Measurements from ENCODE around the gene MTA1.

MTA1 gene

DNA sequence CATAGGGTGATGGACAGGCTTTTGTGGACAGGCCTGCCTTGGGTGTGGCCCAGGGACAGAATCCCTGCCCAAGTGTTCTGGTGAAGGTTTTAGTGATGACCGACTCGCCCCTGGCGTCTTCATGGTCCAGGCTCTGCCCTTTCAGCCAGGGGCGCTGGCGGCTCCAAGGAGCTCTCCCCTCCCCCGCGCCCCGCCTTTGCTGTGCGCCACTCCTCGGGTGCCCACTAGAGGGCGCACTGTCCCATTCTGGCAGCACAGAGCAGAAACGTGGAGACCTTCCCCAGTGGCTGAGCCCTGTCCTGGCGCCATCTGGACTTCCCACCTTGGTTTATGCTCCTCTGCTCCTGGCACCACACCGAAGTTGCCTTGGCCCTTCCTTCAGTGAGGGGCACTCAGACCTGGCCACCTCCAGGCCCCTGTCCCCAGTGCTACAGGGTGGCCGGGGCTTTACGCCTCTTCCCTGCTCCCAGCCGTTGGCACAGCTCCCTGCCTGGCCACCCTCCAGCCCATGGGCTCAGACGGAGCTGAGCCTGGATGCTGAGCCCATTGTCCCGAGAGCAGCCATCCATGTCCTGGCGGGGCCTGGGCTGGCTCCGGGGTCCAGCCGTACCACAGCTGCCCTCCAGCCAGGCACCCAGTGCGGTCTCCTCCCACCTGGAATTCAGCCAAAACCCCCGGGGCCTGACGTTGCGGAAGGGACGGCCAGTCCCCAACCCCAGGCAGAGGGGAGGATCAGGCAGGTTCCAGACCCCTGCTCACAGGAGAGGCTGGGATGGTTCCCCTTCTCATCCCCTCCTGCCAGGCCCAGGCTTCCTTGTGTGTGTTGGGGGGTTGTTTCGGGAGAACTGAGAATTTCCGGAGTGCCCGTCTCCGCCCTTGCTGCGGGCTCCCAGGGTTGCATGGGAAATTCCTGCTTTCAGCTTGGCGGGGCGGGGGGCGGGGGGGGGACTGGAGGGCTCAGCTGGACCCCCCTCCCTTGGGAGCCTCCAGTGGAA lies 61.5 kb downstream of the MTA1 start:
- H3K9ac ChIP-seq (ENCODE audit: insufficient read length, low read depth): peak overlapping the region; percentile 80
- peaks cover 15% of the 10 kb centered on the region for H3K27me3 ChIP-seq (ENCODE audit: insufficient read depth, insufficient read length)
- H3K4me1 ChIP-seq (ENCODE audit: insufficient read depth, insufficient read length): peaks cover 40% of the 10 kb centered on the region
- H3K4me3 ChIP-seq (ENCODE audit: insufficient read length, low read depth): peak overlapping the region; percentile 40
- TF ChIP-seq SUZ12 (IDR thresholded peaks at IDR 0.05; ENCODE audit: extremely low read depth, insufficient read depth, insufficient read length) (no peak), ZNF274 (IDR thresholded peaks at IDR 0.05; ENCODE audit: low read depth, low read length) (no peak), YY1 (IDR thresholded peaks at IDR 0.05; ENCODE audit: insufficient read depth, insufficient read length) (no peak)
- peaks cover 6% of the 10 kb centered on the region for H3K36me3 ChIP-seq (ENCODE audit: insufficient read depth, insufficient read length, low read length)
- DNase-seq (ENCODE audit: low read depth, low spot score): peak; percentile 77
- no peaks in the 10 kb centered on the region for H3K9me3 ChIP-seq (ENCODE audit: insufficient read depth, low read length)

DNA sequence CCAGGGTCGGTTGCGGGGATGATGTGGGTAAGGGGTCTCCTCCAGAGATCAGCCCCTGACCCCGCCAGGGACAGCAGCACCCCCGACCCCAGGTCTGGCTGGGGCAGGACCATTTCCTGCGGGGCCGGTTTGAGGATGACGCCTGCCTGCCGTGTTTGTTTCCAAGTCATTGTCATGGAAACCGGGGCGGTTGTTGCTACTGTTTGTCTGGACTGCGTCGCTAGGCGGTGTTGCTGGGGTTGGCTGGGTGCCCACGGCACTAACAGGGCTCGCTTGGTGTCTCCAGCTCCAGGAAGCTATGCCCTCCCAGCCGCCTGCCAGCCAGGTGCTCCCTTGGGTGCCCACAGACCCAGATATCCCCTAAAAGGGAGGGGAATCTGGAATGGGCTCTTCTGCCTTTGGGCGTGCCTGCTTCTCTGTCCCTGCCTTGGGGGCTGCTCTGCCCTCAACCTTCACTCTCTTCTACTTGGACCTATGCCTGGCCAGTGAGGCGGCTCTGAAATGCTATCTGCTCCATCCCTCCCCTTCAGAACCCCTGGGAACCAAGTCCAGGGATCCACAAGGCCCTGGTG lies 62.3 kb downstream of the MTA1 start:
- TF ChIP-seq SUZ12 (IDR thresholded peaks at IDR 0.05; ENCODE audit: extremely low read depth, insufficient read depth, insufficient read length) (no peak), YY1 (IDR thresholded peaks at IDR 0.05; ENCODE audit: insufficient read depth, insufficient read length) (no peak), ZNF274 (IDR thresholded peaks at IDR 0.05; ENCODE audit: low read depth, low read length) (no peak)
- H3K9me3 ChIP-seq (ENCODE audit: insufficient read depth, low read length): no peaks in the 10 kb centered on the region
- H3K4me3 ChIP-seq (ENCODE audit: insufficient read length, low read depth): peak overlapping the region; percentile 18
- peaks cover 31% of the 10 kb centered on the region for H3K4me1 ChIP-seq (ENCODE audit: insufficient read depth, insufficient read length)
- DNase-seq (ENCODE audit: low read depth, low spot score): peak; percentile 78
- peaks cover 20% of the 10 kb centered on the region for H3K27me3 ChIP-seq (ENCODE audit: insufficient read depth, insufficient read length)
- peaks cover 6% of the 10 kb centered on the region for H3K36me3 ChIP-seq (ENCODE audit: insufficient read depth, insufficient read length, low read length)
- peak overlapping the region; percentile 56 for H3K9ac ChIP-seq (ENCODE audit: insufficient read length, low read depth)

DNA sequence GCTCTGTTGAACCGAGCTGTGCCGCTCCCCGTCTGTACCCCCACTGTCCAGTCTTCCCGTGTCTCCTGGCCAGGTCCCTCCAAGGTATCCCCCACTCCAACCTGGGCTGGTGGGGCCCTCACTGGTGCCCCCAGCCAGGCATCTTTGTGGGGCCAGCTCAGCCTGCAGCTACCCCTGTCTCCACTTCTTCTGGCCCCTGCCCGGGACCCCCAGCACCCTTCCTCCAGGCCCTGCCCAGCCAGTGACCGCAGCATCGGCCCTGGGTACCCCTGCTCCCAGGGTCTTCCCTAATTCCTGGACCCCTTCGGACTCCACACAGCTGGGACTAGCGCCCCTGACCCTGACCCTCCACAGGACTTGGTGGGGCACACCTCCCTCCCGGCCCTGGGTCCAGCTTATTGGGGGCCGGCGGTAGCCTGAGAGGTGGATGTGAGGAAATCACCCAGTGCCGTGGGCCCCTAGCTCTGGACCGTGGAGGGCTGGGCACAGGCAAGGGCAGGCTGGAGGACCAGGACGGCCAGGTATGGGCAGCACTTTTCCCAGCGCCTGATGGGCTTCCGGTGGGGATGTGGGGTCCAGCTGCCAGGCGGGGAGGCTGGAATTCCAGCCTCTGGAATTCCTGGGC lies 63.0 kb downstream of the MTA1 start:
- TF ChIP-seq SUZ12 (IDR thresholded peaks at IDR 0.05; ENCODE audit: extremely low read depth, insufficient read depth, insufficient read length) (no peak), ZNF274 (IDR thresholded peaks at IDR 0.05; ENCODE audit: low read depth, low read length) (no peak), YY1 (IDR thresholded peaks at IDR 0.05; ENCODE audit: insufficient read depth, insufficient read length) (no peak)
- Histone ChIP-seq H3K9ac (ENCODE audit: insufficient read length, low read depth) (peak overlapping the region; percentile 56), H3K9me3 (ENCODE audit: insufficient read depth, low read length) (no peaks in the 10 kb centered on the region), H3K27me3 (ENCODE audit: insufficient read depth, insufficient read length) (peaks cover 20% of the 10 kb centered on the region), H3K36me3 (ENCODE audit: insufficient read depth, insufficient read length, low read length) (peaks cover 6% of the 10 kb centered on the region), H3K4me3 (ENCODE audit: insufficient read length, low read depth) (no peak overlapping the region), H3K4me1 (ENCODE audit: insufficient read depth, insufficient read length) (peaks cover 28% of the 10 kb centered on the region)
- no peak for DNase-seq (ENCODE audit: low read depth, low spot score)

DNA sequence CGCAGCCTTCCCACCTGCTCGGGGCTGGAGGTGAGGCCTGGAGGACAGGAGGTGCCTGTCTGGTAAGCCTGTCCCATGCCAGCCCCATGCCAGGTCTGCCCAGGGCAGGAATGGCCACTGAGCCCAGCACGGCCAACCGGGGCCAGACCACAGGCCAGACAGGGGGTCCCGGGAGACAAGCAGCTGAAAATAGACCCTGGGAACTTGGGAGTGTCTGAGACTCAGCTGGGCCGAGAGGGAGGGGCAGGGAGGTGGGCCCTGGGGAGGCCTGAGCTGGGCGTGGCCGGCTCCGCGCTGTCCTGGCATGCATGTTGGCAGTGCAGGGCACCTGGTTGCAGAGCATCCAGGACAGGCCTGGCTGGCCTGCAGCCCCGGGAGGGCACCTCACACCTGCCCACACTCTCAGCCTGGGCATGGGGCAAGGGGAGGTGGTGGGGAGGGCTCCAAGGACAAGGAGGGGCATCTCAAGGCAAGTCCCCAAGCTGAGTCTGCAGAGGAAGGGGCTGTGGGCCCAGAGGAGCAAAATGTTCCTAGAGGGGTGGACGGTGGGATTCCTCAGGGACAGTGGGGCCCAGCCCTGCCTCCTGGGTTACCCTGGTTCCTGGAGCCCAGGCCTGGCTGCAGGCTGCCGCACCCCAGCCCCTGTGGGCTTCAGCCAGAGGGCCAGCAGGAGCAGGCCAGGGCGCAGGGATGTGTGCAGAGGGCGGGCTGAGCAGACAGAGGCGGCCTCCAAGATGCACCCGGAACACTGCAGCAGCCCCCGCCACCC lies 63.9 kb downstream of the MTA1 start:
- Histone ChIP-seq H3K4me1 (ENCODE audit: insufficient read depth, insufficient read length) (peaks cover 35% of the 10 kb centered on the region), H3K36me3 (ENCODE audit: insufficient read depth, insufficient read length, low read length) (peaks cover 8% of the 10 kb centered on the region), H3K9ac (ENCODE audit: insufficient read length, low read depth) (no peak overlapping the region), H3K27me3 (ENCODE audit: insufficient read depth, insufficient read length) (peaks cover 20% of the 10 kb centered on the region), H3K4me3 (ENCODE audit: insufficient read length, low read depth) (no peak overlapping the region), H3K9me3 (ENCODE audit: insufficient read depth, low read length) (no peaks in the 10 kb centered on the region)
- DNase-seq (ENCODE audit: low read depth, low spot score): no peak
- TF ChIP-seq ZNF274 (IDR thresholded peaks at IDR 0.05; ENCODE audit: low read depth, low read length): no peak
- TF ChIP-seq SUZ12 (IDR thresholded peaks at IDR 0.05; ENCODE audit: extremely low read depth, insufficient read depth, insufficient read length): no peak
- TF ChIP-seq YY1 (IDR thresholded peaks at IDR 0.05; ENCODE audit: insufficient read depth, insufficient read length): no peak

DNA sequence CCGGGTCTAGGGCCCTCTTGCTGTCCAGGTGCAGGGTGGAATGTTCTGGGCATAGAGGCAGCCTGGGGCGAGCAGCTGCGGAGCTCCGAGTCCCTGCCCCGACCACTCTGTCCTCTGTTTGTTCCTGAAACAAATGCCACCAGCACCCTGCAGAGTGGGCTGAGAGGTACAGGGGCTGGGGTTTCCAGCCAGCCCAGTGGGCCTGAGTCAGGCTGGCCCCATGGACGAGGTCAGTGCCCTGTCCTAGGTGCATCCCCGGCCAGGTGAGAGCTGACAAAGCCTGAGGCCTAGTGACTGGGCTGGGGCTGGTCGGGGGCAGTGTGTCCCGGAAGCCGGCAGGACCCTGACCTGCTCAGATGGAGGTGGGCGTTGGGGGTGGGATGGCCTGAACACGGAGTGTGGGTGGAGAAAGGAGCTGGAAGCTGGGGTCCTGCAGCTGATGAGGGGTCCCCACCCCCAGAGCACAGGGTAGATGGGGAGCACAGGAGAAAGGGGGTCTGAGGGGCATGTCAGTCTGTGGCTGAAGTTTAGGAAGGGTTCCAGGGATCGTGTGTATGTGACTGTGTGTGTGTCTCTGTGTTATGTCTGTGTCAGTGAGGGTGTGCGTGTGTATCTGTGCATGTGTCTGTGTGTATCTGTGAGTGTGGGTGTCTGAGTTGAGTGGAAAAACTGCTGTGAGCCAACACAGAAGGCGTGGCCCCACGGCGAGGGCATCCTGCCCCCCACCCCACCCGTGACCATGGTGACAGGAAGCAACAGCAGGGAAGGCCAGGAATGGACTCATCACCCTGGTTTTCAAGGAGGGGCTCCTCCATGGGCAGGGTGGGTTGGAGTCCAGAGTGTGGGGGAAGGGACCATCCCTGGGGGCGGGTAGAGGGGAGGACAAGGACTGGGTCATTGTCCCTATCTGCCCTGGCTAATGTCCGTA lies 64.7 kb downstream of the MTA1 start:
- Histone ChIP-seq H3K9ac (ENCODE audit: insufficient read length, low read depth) (no peak overlapping the region), H3K4me1 (ENCODE audit: insufficient read depth, insufficient read length) (peaks cover 40% of the 10 kb centered on the region), H3K27me3 (ENCODE audit: insufficient read depth, insufficient read length) (peaks cover 20% of the 10 kb centered on the region), H3K4me3 (ENCODE audit: insufficient read length, low read depth) (no peak overlapping the region), H3K36me3 (ENCODE audit: insufficient read depth, insufficient read length, low read length) (peaks cover 11% of the 10 kb centered on the region), H3K9me3 (ENCODE audit: insufficient read depth, low read length) (no peaks in the 10 kb centered on the region)
- DNase-seq (ENCODE audit: low read depth, low spot score): no peak
- no peak for TF ChIP-seq ZNF274 (IDR thresholded peaks at IDR 0.05; ENCODE audit: low read depth, low read length)
- TF ChIP-seq SUZ12 (IDR thresholded peaks at IDR 0.05; ENCODE audit: extremely low read depth, insufficient read depth, insufficient read length): no peak
- TF ChIP-seq YY1 (IDR thresholded peaks at IDR 0.05; ENCODE audit: insufficient read depth, insufficient read length): no peak

DNA sequence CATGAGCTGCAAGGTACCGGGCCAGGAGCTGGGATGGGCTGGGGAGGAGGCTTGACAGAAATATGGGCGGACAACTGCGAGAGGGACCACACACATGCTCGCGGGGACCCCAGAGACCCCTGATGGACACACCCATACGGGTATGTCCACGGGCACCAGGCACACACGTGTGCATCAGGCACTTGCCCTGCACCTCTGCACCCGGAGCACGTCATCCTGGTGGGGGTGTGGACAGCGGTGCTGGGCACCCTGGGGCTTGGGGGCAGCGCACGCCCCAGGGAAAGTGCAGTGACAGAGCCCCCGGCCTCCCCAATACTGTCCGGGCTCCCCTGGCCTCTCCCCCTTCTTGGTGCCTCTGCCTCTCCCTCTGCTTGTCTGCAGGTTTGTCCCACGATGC lies 65.4 kb downstream of the MTA1 start:
- peaks cover 20% of the 10 kb centered on the region for H3K27me3 ChIP-seq (ENCODE audit: insufficient read depth, insufficient read length)
- H3K4me3 ChIP-seq (ENCODE audit: insufficient read length, low read depth): no peak overlapping the region
- no peak for DNase-seq (ENCODE audit: low read depth, low spot score)
- TF ChIP-seq SUZ12 (IDR thresholded peaks at IDR 0.05; ENCODE audit: extremely low read depth, insufficient read depth, insufficient read length) (no peak), YY1 (IDR thresholded peaks at IDR 0.05; ENCODE audit: insufficient read depth, insufficient read length) (no peak), ZNF274 (IDR thresholded peaks at IDR 0.05; ENCODE audit: low read depth, low read length) (no peak)
- no peak overlapping the region for H3K9ac ChIP-seq (ENCODE audit: insufficient read length, low read depth)
- peaks cover 41% of the 10 kb centered on the region for H3K4me1 ChIP-seq (ENCODE audit: insufficient read depth, insufficient read length)
- H3K36me3 ChIP-seq (ENCODE audit: insufficient read depth, insufficient read length, low read length): peaks cover 6% of the 10 kb centered on the region
- H3K9me3 ChIP-seq (ENCODE audit: insufficient read depth, low read length): no peaks in the 10 kb centered on the region
